ENCODE measurements around the gene NEK9.

NEK9 gene

DNA sequence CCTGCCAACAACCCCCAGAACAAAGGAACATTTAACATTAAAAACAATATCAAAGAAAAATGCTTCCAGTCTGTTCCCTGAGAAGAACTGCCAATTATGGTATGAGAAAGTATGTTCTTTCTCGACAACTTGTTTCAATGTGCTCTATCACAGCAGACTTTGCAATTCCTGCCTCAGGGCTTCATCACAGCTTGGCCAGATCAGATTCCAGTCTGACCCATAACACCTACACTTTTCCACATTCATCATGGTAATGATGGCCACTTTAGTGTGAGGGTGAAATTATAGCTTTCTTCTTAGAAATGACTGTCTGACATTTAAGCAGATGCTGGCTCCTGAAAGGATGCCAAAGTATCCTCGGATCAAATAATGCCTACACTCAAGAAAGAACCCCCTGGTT, 17.0 kb downstream of the NEK9 start:
- no peak for TF ChIP-seq POLR2A (IDR thresholded peaks at IDR 0.05; ENCODE audit: low read depth, low read length)
- DNase-seq (ENCODE audit: insufficient read length, low spot score), result no peak
- no peak for FAIRE-seq

DNA sequence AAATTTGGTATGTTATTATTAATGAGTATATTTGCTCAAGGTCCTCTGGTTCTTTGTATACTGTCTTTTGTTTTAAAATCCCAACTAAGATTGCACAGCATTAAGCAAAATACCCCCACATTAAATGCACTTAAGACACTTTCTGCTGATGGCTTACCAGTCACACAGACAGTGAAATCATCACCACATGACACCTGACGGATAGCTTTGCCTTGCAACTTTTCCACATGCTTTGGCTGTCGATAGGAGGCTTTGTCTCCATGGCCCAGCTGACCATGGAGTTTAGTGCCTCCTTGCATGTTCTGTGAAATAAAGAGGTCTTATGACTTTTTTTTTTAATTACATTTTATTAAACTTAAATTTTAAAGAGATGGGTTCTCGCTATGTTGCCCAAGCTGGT, 19.7 kb downstream of the NEK9 start:
- no peak for DNase-seq (ENCODE audit: insufficient read length, low spot score)
- FAIRE-seq, result no peak
- TF ChIP-seq POLR2A (IDR thresholded peaks at IDR 0.05; ENCODE audit: low read depth, low read length), result no peak

DNA sequence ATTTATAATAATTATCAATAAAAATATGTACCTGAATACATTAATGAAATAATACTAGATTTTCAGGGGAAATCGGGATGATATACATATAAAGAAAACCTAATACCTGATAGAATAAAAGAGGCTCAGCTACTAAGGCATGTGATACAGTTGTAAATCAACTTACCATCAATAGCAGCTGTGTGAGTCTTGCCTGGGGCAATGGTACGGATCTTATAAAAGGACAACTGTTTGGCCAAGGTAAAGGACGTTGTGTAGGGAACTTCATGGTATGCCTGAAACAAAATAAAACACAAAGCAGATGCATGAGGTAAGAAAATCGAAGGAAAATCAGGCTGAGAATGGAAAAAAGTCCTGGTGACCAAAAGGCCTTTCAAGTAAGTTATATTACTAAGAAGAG, 25.4 kb downstream of the NEK9 start:
- FAIRE-seq (no peak), DNase-seq (ENCODE audit: insufficient read length, low spot score) (no peak)
- no peak for TF ChIP-seq POLR2A (IDR thresholded peaks at IDR 0.05; ENCODE audit: low read depth, low read length)

DNA sequence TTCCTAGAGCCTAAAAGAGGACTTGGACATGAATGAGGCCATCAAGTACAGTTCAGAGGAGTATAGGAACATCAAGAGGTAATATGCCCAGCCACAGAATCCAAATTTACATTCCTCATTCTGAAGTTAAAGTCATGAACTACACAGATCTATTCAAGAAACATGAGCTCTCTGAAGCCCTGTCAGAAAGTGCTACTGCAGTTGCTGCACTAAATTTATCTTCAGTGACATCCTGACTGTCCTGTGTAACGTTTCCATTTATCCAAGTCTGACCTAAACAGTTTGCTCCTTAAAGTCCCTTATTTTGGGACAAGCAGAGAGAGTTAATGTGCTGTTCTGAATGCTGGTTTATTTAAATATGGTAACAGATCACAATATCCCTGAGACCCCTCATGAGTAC, 28.2 kb downstream of the NEK9 start:
- no peak for FAIRE-seq
- TF ChIP-seq POLR2A (IDR thresholded peaks at IDR 0.05; ENCODE audit: low read depth, low read length), result no peak
- DNase-seq (ENCODE audit: insufficient read length, low spot score), result no peak

DNA sequence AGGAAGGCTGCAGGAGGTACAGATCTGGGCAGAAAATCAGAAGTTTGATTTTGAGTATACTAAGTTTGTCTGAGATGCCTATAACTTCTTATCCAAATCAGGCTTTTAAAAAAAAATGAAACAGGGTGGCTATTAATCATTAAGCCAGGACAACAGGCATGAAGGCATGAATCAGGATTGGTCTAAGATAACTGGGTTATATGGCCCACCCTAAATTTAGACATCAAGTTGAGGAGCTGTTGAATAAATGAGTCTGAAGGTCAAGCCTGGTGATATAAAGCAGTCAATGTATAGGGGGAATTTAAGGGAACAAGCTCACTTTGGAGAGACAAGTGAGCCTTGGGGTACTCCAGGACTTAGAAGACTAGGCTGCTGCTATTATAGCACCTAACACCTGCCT, 28.6 kb downstream of the NEK9 start:
- no peak for TF ChIP-seq POLR2A (IDR thresholded peaks at IDR 0.05; ENCODE audit: low read depth, low read length)
- no peak for DNase-seq (ENCODE audit: insufficient read length, low spot score)
- no peak for FAIRE-seq

DNA sequence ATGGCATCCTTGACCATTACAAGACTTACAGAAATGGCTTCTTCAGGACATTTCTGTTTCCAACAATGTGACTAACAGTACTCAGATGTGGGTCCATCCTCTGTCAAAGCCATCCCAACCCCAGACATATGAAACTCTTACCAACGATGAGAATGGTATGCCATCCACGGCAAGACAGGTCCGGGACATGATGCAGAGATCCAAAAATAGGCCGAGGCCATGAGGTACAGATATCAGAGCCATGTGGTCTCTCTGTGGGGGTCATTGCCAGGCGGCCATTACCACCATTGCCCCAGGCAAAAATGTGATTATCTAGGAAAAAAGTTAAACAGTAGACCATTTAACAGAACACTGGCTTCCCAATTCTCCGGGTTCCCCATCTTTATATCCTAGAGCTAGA, 29.9 kb downstream of the NEK9 start:
- DNase-seq (ENCODE audit: insufficient read length, low spot score) (no peak), FAIRE-seq (no peak)
- TF ChIP-seq POLR2A (IDR thresholded peaks at IDR 0.05; ENCODE audit: low read depth, low read length), result no peak

DNA sequence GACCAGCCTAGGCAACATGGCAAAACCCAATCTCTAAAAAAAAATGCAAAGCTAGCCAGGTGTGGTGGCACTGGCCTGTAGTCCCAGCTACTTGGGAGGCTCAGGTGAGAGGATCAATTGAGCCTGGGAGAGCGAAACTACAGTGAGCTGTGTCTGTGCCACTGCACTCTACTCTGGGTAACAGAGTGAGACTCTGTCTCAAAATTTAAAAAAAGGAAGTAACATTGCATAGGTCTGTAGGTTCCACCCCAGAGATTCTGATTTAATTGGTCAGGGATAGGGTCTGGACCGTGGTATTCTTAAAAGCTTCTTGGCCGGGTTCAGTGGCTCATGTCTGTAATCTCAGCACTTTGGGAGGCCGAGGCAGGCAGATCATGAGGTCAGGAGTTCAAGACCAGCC, 31.2 kb downstream of the NEK9 start:
- no peak for TF ChIP-seq POLR2A (IDR thresholded peaks at IDR 0.05; ENCODE audit: low read depth, low read length)
- DNase-seq (ENCODE audit: insufficient read length, low spot score), result no peak
- FAIRE-seq, result no peak

DNA sequence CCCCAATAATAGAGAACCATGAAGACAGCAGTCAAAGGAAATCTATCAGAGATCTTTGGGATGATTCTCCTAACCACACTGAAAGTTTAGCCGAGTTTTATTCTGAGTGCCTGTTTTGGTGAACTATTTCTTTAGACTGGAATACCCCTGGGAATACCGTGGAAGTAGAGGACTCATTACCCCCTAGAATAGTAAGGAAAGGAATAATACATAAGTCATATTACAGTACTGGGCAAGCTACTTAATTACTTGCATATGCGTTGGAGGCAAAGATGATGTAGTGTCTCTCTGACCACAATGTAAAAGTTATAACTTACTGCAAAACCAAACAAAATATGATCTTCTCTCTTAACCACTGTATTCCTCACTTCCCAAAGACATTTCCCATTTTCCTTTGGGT, 32.0 kb downstream of the NEK9 start:
- no peak for TF ChIP-seq POLR2A (IDR thresholded peaks at IDR 0.05; ENCODE audit: low read depth, low read length)
- DNase-seq (ENCODE audit: insufficient read length, low spot score) (no peak), FAIRE-seq (no peak)

DNA sequence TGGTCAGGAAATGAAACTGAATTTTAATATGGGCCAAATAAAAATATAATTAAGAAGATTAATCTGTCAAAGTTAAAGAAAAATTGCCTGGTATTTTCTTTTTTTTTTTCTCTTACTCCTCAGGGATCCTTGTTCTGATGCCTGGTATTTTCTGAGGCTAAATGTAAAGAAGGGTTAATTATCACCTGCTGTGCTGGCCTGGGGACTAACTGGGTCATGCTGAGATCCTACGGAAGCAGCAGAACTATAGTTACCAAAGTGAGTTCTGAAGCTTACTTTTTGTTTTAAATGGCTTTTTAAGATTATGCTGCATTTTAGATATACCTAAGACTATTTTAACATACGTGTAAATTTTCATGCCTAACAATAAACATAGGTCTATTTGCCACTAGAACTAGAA, 34.1 kb downstream of the NEK9 start:
- TF ChIP-seq POLR2A (IDR thresholded peaks at IDR 0.05; ENCODE audit: low read depth, low read length), result no peak
- FAIRE-seq (no peak), DNase-seq (ENCODE audit: insufficient read length, low spot score) (no peak)

DNA sequence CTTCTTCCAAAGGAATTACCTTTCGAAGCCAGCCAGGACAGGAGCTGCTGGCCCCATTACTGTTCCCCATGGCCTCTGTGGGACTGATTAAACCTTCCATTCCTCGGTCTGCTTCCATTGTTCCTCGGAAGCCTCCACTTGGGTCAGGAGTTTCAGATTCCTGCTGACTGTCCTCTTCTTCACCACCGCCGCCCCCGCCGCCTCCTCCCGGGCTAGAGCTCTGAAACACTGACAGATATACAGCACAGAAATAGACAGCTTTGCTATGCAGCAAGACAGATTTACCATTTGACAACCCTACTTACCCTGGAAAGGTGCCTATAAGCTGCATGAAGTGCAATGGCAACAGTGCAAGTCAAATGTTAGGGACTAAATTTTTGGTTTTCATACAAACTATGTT, 35.6 kb downstream of the NEK9 start:
- no peak for FAIRE-seq
- TF ChIP-seq POLR2A (IDR thresholded peaks at IDR 0.05; ENCODE audit: low read depth, low read length), result no peak
- DNase-seq (ENCODE audit: insufficient read length, low spot score), result no peak

DNA sequence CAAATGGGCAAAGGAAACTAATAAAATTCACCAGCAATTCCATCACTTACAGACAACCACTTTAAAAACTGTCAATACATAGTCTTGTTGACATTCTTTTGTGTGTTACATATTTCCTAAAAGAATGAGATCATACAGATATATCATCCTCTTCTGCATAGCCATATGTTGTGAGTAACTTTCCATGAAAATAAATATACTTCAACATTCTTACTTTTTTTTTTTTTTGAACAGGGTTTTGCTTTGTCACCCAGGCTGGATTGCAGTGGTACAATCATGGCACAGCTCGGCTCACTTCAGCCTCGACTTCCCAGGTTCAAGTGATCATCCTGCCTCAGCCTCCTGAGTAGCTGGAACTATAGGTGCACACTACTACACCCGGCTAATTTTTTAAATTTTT, 36.5 kb downstream of the NEK9 start:
- no peak for DNase-seq (ENCODE audit: insufficient read length, low spot score)
- no peak for TF ChIP-seq POLR2A (IDR thresholded peaks at IDR 0.05; ENCODE audit: low read depth, low read length)
- no peak for FAIRE-seq

DNA sequence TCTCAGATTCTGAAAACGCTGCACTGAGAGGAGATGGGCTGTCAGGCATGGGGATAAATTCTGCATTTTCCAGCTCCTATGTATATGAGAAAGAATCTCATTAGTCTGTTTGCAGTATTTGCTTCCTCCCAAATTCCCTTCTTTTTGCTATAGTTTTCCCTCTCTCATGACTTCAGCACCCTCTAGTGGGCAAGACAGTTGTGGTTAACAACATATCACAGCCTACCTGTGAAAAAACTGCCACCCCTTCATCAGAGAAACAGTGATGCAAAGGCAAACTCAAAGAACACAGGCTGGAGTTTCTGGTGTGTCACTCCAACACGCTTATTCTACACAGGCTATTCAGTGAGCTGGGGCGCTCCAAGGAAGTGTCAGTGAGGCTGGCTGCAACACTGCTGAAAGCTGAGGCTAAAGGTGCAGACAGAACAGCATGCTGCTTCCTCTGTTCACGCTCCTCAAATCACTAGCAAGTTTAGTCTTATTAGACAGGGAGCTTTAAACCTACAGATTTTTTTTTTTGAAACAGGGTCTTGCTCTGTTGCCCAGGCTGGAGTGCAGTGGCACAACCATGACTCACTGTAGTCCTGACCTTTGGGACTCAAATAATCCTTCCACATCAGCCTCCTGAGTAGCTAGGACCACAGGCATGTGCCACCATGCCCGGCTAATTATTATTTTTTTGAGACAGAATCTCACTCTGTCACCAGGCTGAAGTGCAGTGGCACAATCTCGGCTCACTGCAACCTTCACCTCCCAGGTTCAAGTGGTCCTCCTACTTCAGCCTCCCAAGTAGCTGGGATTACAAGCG, 38.1 kb downstream of the NEK9 start:
- DNase-seq (ENCODE audit: insufficient read length, low spot score), result peak; percentile 19
- no peak for TF ChIP-seq POLR2A (IDR thresholded peaks at IDR 0.05; ENCODE audit: low read depth, low read length)
- peak; percentile 61 for FAIRE-seq

DNA sequence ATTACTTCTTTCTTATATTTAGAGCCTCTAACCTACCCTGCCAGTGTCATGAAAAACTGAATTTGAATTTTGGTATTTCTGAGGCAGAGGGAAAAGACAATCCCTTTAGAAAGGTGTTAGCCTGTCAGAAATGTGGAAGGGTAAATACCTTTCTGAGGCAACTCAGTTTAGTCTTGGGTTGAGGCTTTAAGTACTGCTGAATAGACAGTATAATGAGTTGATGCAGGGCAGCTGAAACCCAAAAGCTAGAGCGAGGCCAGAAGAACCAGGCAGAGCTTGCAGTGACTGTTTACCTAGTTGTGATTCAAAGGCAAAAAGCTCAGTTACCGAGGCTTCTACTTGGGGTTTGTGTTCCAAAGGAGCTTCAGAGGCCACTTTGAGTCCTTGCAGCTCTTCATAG, 38.7 kb downstream of the NEK9 start:
- FAIRE-seq, result no peak
- no peak for DNase-seq (ENCODE audit: insufficient read length, low spot score)
- no peak for TF ChIP-seq POLR2A (IDR thresholded peaks at IDR 0.05; ENCODE audit: low read depth, low read length)

DNA sequence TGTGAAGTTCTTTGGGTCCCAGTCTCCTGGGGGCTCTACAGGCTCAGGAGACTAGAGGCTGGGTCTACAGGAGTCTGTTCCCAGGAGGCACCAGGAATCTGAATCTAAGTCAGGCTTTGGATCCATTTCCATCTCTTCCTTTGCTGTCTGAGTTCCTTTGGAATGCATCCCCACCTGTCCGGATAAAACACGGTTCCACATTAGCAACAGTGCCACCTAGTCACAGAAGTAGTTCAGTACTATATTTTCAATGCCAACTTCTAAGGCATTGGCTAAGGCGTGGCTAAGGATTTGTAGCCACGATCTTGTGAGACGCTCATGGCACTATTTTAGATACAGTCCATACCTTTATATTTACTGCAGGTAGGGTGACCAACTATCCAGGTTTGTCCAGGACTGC, 42.3 kb downstream of the NEK9 start:
- DNase-seq (ENCODE audit: insufficient read length, low spot score), result no peak
- FAIRE-seq, result no peak

DNA sequence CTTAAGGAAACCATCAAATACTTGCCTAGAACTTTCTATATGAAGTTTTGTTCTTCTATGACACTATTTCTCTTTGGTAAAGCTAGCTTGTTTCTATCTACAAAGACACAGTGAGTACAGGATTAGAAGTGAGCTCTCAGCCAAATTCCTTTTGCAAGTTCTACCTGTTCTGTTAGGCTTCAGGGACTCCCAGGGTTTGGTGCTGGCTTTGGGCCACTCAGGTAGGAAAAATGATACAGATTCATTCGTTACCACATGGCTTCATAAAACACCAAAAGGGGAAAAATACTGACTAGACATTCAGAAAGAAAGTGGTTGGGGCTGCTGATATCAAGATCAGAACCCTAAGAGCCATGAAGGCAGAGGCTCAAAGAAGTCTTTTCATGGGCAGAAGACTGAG, 43.6 kb downstream of the NEK9 start:
- TF ChIP-seq POLR2A (IDR thresholded peaks at IDR 0.05; ENCODE audit: low read depth, low read length), result no peak
- no peak for DNase-seq (ENCODE audit: insufficient read length, low spot score)
- no peak for FAIRE-seq

More for the DNA sequence above, 42.3 kb downstream of the NEK9 start:
- TF ChIP-seq POLR2A (IDR thresholded peaks at IDR 0.05; ENCODE audit: low read depth, low read length), result no peak

All from H54 (cell line).